GM19240 (cell line): ENCODE data around the gene SPRN.
"Not testable (repeated sequence)": the region's sequence is repeated elsewhere in the genome, so short reads cannot be mapped to it uniquely, and the experiment has no call there.

ENCODE experiments used
- DNase-seq: peaks from one replicate; pipeline ENCODE4 v3.0.0; 2011; ENCODE audit warnings: low spot score; ENCODE audit not compliant: insufficient read length

The SPRN gene

DNA sequence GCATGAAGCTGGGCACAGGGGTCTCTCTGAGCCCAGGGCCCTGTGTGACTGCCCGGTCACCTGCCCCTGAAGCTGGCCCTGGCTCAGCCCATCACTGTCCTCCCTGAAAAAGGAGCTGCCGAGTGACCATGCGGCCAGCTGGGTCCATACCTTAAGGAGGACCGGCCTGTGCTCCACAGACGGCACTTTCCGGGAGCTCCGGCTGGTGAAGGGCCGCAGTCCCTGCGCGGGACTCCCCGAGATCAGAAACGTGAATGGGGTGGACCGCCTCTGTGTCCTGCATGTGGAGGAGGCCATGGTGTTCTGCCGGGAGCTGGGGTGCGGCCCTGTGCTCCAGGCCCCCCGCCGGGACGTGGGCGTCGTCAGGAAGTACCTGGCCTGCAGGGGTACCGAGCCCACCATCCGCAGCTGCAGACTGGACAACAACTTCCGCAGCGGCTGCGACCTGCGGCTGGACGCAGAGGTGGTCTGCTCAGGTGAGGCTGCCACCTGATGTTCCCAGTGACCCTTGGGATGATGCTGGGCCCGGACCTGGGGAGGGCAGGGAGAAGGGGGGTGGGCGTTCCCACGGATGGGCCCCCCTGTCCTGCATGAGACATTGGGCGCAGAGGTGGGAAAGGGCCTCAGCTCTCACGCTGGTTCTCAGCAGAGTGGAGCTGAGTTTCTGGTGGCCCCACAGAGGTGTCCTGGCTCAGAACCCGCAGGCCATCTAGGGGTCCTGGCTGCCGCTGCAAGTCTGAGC, 32.8 kb upstream of the SPRN start:
- DNase-seq, result no peak

DNA sequence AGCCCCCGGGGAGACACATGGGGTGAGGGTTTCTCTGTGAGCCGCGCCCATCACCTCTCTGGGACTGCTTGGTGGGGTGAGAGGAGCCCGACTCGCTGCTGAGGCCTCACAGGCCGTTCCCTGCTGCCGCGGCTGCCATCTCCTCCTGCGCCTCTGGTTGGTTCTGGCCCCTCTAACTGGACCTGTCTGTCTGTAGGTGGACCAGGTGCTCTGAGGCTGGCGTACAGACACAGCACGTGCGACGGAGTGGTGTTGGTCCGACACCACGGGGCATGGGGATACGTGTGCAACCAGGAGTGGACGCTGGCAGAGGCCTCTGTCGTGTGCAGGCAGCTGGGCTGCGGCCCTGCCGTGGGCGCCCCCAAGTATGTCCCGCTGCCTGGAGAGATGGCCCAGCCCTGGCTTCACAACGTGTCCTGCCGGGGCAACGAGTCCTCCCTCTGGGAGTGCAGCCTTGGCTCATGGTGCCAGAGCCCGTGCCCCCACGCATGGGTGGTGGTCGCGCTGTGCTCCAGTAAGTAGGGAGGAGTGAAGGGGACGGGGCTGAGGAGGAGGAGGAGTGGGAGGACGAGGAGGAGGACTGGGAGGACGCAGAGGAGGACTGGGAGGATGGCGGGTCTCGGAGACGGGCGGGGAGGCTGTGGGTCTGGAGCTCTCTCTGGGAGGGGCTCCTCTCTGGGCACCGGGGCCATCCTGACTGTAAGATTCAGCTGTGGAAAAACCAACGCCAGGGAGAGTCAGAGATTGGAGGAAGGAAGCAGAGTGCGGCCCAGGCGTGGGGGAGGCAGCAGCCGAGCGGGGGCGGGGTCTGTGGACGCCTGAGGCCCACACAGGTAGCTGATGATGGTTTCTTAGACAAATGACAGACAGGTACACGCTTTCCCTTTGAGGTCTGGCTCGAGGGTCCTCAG, 31.9 kb upstream of the SPRN start:
- no peak for DNase-seq

DNA sequence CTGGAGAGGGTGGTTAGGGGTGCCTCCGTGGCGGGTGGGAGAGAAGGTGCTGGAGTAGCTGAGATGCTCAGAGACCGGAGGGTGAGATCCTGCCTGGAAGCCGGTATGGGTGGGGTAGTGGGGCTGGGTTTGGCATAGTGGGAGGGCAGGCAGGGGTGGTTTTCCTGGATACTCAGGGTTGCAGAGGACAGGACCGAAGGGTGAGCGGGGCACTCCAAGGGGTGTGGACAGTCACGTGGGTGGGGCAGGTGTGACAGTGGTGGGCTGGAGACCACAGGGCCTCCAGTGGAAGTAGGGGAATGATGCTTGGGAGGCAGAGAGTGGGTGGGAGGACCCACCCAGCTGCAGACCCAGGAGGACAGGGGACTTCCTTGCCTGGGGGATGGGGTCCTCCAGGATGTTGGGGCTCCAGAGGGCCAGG, 31.2 kb upstream of the SPRN start:
- no peak for DNase-seq

DNA sequence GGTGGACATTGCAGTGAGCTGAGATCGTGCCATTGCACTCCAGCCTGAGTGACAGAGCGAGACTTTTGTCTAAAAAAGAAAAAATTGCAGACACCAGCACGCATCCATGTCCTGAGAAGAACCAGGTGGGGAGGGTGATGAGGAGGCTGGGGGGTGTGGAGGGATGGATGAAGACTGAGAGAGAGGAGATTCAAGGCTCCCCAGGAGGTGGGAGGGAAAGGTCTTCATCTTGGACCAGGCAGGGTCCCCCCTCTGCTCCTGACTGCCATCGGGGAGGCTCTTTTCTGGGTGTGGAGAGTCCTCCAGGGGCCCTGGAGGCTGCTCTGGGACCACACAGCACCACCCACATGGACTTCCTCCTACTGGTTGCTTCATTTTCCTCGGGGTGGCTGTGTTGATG, 30.8 kb upstream of the SPRN start:
- no peak for DNase-seq

DNA sequence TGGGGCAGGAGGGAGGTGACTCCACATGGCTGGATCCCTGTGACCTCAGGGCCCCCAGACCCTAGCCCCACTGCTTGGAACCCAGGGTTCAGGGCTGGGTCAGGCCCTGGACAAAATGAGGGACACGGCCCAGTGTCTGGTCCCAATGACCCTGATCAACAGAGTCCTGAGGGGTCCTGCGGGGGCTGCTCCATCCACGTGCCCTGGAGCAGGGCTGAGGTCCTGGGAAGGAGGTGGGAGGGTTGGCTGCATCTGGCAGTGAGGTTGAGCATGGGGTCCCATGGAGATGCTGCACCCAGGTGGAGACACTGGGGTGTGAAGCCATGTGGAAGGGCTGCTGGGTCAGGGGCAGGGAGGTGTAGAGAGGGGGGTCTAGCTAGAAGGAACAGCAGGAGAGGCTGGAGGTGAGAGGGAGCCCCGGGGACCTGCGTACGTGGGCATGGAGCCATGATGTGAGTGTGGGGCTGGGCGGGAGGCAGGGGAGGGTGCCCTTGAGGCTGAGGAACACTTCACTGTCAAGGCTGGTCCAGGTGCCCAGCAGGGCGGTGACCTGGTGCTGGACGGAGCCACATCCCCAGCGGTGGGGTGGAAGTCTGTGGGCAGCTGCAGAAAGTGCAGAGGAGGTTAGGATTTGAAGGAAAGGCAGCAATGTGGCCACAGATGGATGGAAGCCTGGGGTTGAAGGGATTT, 29.9 kb upstream of the SPRN start:
- no peak for DNase-seq

DNA sequence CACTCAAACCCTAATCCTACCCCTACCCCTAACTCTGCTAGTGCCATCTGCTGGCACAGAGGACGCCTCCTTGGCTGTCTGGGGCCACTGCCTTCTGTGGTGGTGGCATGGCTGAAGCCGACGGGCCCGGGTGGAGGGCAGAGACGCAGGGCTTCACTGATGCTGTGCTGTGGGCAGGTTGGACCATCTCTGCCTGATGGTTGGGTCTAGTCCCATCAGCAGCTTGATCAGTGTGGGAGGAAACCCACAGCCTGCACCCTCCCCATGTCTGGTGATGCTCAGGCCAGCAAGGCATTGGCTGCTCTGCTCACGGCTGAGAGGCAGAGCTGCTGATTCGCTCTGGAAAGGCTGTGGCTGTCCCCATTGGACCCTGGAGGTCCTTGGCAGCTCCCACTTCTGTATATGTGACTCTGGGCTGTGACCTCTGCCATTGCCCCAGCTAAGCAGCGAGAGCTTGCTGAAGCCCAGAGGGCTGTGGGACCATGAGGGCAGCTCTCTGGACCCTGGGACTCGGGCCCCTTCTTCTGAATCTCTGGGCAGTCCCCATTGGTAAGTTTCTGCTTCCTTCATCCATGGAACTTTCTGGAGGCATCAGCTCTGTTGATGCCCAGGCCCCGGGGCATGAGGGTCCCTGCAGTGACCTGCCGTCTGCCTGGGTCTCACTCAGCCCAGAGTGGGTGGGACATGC, 29.2 kb upstream of the SPRN start, which contains the start of gene SCART1:
Gene SCART1, plus strand, starts transcription at position 430 of the 688 bp plus-strand sequence. Its CDS starts 53 bp downstream, at position 483.
- DNase-seq, result no peak

DNA sequence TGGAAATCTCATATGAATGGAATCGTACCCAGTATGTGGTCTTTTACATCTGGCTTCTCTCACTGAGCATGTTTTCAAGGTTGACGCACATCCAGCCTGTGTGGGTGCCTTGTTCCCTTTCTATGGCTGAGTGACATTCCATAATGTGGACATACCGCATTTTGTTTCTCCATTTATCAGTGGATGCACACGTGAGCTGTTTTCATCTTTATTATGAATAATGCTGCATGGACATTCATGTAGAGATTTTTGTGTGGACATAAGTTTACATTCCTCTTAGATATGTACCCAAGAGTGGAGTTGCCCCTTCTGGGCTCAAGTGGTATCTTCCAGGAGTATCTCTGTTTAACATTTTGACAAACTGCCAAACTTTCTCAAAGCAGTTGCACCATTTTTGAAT, 28.0 kb upstream of the SPRN start:
- no peak for DNase-seq

DNA sequence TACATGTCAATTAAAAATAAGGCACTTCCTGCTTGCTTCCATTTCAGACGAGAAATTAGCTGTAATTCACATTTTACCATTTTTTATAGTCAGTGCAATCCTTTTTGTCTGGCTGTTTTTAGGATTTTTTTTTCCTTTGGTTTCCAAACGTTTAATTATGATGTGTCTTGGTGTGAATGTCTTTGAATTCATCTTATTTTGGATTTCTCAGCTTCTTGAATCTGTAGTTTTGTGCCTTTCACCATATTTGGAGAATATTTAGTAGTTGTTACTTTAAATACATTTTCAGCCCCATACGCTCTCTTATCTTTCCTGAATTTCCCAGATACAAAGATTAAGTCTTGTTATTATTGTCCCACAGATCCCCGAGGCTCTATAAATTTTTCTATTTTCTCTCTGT, 26.9 kb upstream of the SPRN start:
- no peak for DNase-seq

DNA sequence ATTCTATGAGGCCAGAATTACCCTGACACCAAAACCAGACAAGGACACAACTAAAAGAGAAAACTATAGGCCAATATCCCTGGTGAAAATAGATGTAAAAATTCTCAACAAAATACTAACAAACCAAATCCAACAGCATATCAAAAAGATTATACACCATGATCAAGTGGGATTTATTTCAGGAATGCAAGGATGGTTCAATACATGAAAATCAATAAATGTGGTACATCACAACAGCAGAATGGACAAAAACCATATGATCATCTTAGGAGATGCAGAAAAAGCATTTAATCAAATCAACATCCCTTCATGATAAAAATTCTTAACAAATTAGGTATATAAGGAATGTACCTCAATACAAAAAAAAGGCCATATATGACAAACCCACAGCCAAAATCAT, 23.7 kb upstream of the SPRN start:
- DNase-seq, result no peak

DNA sequence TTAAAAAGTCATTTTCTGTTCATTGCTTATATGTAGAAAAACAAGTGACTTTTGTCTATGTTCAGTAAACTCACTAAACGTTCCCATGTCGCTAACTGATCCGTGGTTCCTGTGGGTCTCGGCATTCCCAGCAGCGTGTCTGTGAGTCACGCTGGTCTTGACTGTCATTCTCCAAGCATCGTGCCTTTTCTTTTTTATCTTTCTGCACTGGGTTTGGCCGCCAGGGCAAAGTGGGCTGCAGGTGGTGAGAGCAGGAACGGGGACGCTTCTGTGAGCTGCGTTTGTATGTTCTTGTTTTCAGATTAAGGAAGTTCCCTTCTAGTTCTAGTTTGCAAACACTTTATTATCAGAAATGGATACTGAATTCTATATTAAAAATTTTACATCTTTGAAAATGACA, 22.6 kb upstream of the SPRN start:
- DNase-seq, result no peak

DNA sequence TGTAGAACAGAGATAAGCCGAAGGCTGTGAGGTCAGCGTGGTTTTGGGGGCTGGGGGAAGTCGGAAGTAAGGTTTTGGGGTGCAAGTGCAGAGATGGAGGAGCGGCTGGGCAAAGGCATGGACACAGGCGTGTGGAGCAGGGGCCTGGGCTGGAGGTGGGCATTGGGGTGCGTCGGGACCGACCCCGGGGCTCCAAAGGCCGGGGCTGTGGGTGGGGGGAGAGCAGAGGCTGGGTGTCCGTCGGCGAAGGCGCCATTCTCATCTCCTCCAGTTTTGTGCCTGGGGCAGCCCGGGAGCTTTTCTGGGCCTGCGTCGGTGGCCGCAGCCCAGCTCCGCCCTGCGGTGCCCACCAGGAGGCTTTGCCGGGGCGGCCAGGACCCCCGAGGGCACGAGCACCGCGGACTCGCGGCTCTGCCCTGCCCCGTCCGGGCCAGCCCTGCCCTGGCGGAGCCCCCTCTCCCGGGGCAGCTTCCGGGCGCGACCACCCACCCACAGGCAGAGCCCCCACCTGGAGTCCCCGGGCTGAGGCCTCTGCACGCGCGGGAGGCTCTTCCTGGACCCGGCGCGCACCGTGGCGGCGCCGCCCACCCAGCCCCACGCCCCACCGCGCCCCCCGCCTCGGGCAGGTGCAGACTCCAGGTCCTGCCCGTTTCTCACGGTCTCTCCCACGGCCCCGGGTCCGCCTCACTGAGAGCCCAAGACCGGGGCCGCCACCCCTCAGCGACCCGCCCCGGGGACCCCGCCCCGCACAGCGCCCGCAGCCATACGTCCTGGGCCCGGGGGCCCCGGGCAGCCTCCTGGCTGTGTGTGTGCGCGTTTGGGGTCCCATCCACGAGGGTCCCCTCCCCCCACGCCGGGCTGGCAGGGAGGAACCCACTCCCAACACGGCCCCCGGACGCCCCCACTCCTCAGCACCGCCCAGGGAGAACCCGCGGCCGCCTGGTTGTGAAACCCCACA, 21.6 kb upstream of the SPRN start:
- DNase-seq, result no peak

DNA sequence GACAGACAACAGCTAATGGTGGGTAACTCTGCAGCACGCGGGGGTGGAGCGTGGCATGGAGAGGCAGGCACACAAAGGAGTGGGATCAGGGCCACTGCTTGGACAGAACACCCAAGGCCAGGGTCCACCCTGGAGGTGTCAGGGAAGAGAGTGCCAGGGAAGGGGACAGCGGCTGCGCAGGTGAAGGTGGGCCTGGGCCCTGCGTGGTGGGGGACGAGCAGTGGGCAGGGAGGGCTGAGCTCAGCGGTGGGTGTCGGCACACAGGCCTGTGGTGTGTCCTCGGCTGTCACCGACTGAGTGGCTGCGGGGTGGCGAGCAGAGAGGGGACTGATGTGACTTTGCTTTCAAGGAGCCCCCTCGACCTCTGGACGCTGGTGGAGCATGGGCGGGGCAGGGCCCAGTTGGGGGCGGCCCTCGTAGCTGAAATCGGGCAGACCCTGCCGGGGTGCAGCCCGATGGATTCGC, 20.9 kb upstream of the SPRN start:
- DNase-seq, result no peak

DNA sequence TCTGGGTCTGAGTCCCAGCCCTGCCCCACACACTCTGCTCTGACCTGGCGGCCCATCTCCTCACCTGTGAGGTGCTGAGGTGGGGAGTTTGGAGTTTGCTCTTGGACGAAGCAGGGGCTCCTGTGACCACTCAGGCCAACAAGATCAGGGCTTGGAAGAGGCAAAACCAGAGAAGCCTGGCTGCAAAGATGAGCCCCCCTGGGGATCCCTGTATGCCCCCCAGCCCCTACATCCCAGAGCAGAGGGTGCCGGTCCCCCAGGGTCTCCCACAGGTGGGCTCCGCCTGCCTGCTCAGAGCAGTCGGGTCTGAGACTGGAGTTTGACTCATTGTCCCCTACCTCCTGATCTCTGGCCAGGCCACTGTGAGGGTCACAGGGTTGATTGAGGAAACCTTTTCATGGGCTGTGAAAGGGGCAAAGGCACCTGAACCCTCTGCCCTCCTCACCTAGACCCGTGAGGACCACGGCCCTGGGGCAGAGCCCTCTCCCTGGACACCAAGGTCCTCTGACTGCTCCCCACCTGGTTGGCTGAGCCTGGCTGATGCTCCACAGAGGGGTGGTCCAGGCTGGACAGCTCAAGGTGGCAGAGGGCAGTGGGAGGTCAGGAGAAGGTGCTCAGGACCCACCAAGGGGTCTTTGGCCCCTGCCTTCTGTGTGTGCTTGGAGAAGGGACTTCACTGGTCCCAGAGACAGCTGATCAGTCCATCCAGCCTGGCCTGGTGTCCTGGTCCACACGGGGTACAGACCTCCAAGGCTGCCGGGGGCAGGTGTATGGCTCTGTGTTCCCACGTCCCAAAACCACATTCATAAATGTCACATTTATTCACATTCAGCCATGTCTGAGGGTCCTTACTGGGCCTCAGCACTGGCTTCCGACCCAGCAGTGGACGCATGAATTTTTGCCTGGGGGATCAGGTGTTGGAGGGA, 20.2 kb upstream of the SPRN start:
- DNase-seq, result no peak

DNA sequence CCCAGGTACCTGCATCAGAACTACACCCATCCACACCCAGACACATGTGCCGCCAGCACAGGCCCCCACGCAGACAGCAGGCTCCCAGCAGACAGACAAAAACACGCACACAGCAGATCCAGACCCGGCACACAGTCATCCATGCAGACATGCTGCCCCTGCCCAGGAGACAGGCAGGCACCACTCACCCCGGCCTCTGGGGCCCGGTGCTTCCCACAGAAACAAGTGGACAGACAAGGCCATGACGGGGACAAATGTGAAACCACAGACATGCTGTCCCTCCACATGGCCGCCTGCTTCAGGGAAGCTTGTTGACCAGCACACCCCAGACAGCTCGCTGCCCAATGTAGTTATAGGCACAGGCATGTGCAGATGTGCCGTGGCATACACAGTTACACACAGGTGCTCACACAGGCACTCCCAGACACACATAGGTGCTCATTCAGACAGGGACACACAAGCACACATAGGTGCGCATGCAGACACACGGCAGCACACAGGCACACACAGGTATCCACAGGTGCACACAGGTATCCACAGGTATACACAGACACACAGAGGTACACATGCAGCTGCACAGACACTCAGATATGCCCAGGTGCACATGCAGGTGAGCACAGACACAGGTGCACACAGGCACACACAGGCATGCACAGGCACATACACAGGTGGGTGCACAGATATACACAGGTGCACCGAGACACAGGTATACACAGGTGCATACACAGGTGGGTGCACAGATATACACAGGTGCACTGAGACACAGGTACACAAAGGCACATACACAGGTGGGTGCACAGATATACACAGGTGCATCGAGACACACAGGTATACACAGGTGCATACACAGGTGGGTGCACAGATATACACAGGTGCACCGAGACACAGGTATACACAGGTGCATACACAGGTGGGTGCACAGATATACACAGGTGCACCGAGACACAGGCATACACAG, 18.8 kb upstream of the SPRN start:
- no peak for DNase-seq

DNA sequence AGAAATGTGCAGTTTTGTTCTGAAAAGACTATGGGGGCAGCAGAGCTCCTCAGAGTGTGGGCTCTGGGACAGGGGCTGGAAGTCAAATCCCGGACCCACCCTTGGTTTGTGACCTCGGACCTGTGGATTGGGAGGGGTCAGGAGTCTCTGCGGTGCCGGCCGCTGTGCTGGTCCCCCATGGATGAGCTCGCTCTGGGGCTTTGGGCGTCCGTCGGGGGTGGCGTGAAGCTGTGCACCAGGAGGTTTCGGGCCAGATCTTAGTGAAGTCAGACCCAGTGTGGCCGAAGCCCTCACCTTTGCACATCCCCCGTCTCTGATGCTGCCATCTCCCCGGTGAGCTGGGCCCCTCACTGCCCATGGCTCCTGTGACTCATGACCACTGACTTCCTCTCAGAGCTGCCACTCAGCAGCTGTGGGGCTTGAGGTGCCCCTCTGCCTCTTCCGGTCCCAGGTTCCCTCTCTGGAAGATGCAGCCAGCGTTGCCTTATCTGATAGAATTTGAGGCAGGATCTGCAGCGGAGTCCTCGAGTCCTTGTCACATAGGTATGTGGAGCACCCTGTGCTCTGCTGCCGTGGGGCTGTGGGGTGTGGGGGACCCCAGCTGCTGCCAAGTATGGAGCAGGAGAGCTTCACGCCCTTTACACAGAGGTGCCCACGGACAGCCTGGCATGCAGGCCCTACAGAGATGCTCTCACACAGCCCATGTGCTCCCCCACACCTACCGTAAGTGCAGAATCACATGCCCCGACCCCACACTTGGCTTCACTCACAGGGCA, 18.0 kb upstream of the SPRN start:
- no peak for DNase-seq

DNA sequence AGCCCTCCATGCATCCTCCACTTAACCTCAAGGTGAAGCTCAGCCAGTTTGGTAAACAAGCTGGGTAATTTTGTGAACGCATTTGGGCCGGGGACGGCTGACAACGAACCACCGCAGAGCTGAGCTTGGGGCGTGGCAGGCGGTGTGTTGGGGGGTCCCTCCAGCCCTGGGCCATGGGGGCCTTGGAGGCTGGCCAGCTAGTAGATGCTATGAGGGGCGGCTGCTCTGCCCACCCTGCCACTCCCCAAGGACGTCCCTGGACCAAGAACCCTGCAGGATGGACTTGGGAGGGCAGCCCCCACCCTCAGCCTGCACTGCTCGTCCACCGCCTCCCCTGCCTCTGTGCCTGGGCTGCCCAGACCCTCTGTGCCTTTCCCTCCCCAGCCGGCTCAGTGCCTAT, 17.4 kb upstream of the SPRN start:
- DNase-seq, result no peak

DNA sequence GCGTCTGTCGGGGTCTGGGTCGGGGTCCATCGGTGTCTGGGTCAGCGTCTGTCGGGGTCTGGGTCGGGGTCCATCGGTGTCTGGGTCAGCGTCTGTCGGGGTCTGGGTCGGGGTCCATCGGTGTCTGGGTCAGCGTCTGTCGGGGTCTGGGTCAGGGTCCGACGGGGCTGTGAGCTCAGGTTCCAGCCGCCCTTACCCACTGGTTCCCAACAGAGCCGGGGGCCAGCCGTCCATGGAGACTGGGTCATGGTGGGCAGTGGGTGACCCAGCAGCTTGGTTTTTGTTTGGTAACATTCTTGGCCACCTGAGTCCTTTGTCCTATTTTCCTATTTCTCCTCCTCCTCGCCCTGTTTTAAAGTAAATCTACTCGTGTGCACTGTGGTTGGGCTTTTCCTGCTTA, 16.9 kb upstream of the SPRN start:
- not testable (repeated sequence) for DNase-seq
